GM12891 (cell line): Measurements from ENCODE around the gene TFG.

Experiments used
- DNase-seq: peaks from one replicate; pipeline ENCODE4 v3.0.0; 2011; ENCODE audit warnings: low spot score; ENCODE audit not compliant: insufficient read length
- FAIRE-seq: peaks from 2 replicates; lab custom pipeline; 2011; peaks lifted over from hg19 to GRCh38; lab: Jason Lieb, UNC
- PAX5 ChIP-seq: IDR thresholded peaks from 2 replicates; pipeline ENCODE4 v1.6.1; 2011; ENCODE audit warnings: low read length, moderate library complexity, mild to moderate bottlenecking; ENCODE audit not compliant: insufficient read depth, severe bottlenecking
- POLR2A ChIP-seq: IDR thresholded peaks from 2 replicates; pipeline ENCODE4 v1.6.1; 2011; ENCODE audit warnings: low read depth, low read length, control low read depth
- POLR2AphosphoS5 ChIP-seq: IDR thresholded peaks from 2 replicates; pipeline ENCODE4 v1.6.1; 2011; ENCODE audit warnings: low read depth, low read length, control low read depth
- POU2F2 ChIP-seq: IDR thresholded peaks from 2 replicates; pipeline ENCODE4 v1.6.1; 2011; ENCODE audit warnings: low read depth, mild to moderate bottlenecking, control low read depth, low read length, moderate library complexity
- SPI1 ChIP-seq: IDR thresholded peaks from 2 replicates; pipeline ENCODE4 v1.6.1; 2011; ENCODE audit warnings: low read depth, low read length, control low read depth
- TAF1 ChIP-seq: IDR thresholded peaks from 2 replicates; pipeline ENCODE4 v1.6.1; 2011; ENCODE audit warnings: low read depth, low read length, control low read depth

Gene TFG

GRCh38 chr3:100725935-100726513, 16.7 kb downstream of the TFG start:
- DNase-seq (no peak), FAIRE-seq (no peak)
- TF ChIP-seq POU2F2 (no peak), TAF1 (no peak), POLR2A (no peak), PAX5 (no peak), POLR2AphosphoS5 (no peak)

GRCh38 chr3:100726706-100727105, 17.4 kb downstream of the TFG start:
- TF ChIP-seq POLR2AphosphoS5: no peak
- TF ChIP-seq TAF1: no peak
- no peak for TF ChIP-seq POLR2A
- TF ChIP-seq PAX5: no peak
- TF ChIP-seq POU2F2: no peak
- no peak for TF ChIP-seq SPI1
- no peak for DNase-seq
- FAIRE-seq: no peak

- no peak for TF ChIP-seq POLR2AphosphoS5
- no peak for TF ChIP-seq TAF1
- TF ChIP-seq POU2F2: no peak
- TF ChIP-seq PAX5: no peak
- TF ChIP-seq SPI1: no peak
- no peak for TF ChIP-seq POLR2A
- no peak for FAIRE-seq
Measured at GRCh38 chr3:100730524-100730923, 21.2 kb downstream of the TFG start.

GRCh38 chr3:100732435-100732834, 23.1 kb downstream of the TFG start:
- DNase-seq (no peak), FAIRE-seq (no peak)
- TF ChIP-seq POLR2AphosphoS5: no peak

More at GRCh38 chr3:100730524-100730923, 21.2 kb downstream of the TFG start:
- no peak for DNase-seq

GRCh38 chr3:100737334-100737733, 28.0 kb downstream of the TFG start:
- FAIRE-seq: peak; percentile 83
- DNase-seq: no peak
- TF ChIP-seq SPI1 (no peak), POLR2AphosphoS5 (no peak), TAF1 (no peak), POU2F2 (no peak), POLR2A (no peak), PAX5 (no peak)

- FAIRE-seq (no peak), DNase-seq (no peak)
- no peak for TF ChIP-seq POLR2AphosphoS5
- TF ChIP-seq POU2F2: no peak
- no peak for TF ChIP-seq SPI1
- no peak for TF ChIP-seq POLR2A
- no peak for TF ChIP-seq TAF1
- TF ChIP-seq PAX5: no peak
Measured at GRCh38 chr3:100740207-100740606, 30.9 kb downstream of the TFG start.

GRCh38 chr3:100743535-100743934, 34.2 kb downstream of the TFG start:
- DNase-seq (no peak), FAIRE-seq (no peak)
- no peak for TF ChIP-seq POLR2AphosphoS5
- TF ChIP-seq PAX5: no peak
- TF ChIP-seq POLR2A: no peak
- TF ChIP-seq POU2F2: no peak
- no peak for TF ChIP-seq TAF1
- no peak for TF ChIP-seq SPI1

- FAIRE-seq (no peak), DNase-seq (no peak)
- TF ChIP-seq POLR2AphosphoS5: no peak
- no peak for TF ChIP-seq POU2F2
- TF ChIP-seq TAF1: no peak
- TF ChIP-seq PAX5: no peak
- TF ChIP-seq SPI1: no peak
- no peak for TF ChIP-seq POLR2A
Measured at GRCh38 chr3:100744671-100745070, 35.4 kb downstream of the TFG start.

GRCh38 chr3:100745617-100746016, 36.3 kb downstream of the TFG start:
- FAIRE-seq: no peak

GRCh38 chr3:100746092-100746491, 36.8 kb downstream of the TFG start:
- no peak for TF ChIP-seq POU2F2
- TF ChIP-seq TAF1: no peak
- no peak for TF ChIP-seq POLR2A
- TF ChIP-seq POLR2AphosphoS5: no peak
- no peak for TF ChIP-seq SPI1
- no peak for TF ChIP-seq PAX5
- DNase-seq (no peak), FAIRE-seq (no peak)

More at GRCh38 chr3:100745617-100746016, 36.3 kb downstream of the TFG start:
- DNase-seq: no peak
- TF ChIP-seq SPI1 (no peak), POU2F2 (no peak), POLR2A (no peak), TAF1 (no peak)
